SK-N-DZ (cell line): Measurements from ENCODE around the gene ZNF343.

ENCODE experiments used
- small RNA-seq, 2 experiments: library from RNA; depleted of rRNA; stranded (forward); fragments of <200 nt; gene quantifications; one replicate each; pipeline ENCODE3, GENCODE V24; 2014

ZNF343 gene

Small RNA genes within 50 kb of the gene (small RNA-seq; reads per million reads assigned to genes)
- 0 reads per million in 2 experiments for gene RF00019
